ENCODE results near the gene DIO3.
"Not testable (repeated sequence)": the region's sequence is repeated elsewhere in the genome, so short reads cannot be mapped to it uniquely, and the experiment has no call there.

DIO3 gene

DNA sequence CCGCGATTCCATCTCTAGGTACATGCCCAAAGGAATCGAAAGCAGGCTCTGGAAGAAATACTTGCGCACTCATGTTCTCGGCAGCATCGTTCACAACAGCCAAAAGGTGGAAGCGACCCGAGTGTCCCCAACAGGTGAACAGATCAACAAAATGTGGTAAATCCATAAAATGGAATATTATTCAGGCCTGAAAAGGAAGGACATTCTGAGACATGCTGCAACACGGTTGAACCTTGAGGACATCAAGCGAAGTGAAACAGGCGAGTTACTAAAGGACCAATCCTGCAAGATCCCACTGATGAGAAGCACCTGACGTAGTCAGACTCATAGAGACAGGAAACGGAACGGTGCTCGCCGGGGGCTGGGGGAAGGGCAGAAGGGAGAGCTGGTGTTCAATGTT is 17.5 kb upstream of the DIO3 start:
- no peak overlapping the region for H3K27ac ChIP-seq
- no peak for TF ChIP-seq CTCF (conservative IDR thresholded peaks at IDR 0.05)

DNA sequence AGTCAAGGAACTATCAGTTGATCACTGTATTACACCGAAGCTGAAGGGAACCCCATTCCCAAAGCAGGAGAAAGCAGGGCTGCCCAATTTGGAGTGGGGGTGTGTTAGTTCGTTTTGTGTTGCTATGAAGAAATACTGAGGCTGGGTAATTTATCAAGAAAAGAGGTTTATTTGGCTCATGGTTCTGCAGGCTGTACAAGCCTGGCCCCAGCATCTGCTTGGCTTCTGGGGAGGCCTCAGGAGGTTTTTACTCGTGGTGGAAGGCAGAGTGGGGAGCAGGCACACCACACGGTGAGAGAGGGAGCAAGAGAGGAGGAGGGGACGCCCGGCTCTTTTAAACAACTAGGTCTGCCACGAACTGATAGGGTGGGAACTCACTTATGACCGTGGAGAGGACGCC is 16.7 kb upstream of the DIO3 start:
- no peak overlapping the region for H3K27ac ChIP-seq
- no peak for TF ChIP-seq CTCF (conservative IDR thresholded peaks at IDR 0.05)

GRCh38 chr14:101546706-101547105 is 14.6 kb upstream of the DIO3 start:
- H3K27ac ChIP-seq = no peak overlapping the region
- TF ChIP-seq CTCF (conservative IDR thresholded peaks at IDR 0.05) = no peak

DNA sequence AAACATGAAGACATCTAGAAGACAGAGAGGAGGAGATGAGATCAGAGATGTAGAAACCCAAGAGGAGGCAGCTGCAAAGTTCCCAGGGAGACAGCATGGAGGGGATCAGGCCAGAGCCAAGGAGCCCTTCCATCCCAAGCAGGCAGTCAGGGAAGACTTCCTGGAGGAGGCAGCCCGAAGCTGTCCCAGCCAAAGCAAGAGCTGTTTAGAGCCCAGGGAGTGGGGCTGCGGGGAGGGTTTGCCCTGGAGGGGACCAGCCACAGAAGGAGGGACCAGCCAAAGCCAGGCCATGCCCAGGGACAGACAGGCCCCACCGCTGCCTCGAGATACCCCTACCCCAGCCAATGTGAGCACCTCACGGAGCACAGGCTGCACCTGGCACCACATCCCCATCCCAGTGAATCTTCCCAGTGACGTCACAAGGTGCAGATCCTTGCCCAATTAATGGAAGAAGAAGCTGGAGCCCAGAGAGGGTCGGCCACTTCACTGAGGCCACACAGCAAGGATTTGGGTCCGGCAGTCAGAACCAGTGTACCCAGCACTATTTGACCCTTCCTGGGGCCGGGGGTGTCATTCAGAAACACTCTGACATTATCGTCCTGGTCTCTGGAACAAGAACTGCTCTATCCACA is 14.1 kb upstream of the DIO3 start:
- no peak for TF ChIP-seq CTCF (conservative IDR thresholded peaks at IDR 0.05)
- no peak overlapping the region for H3K27ac ChIP-seq

GRCh38 chr14:101547961-101548669 is 13.2 kb upstream of the DIO3 start:
- H3K27ac ChIP-seq = no peak overlapping the region
- no peak for TF ChIP-seq CTCF (conservative IDR thresholded peaks at IDR 0.05)

DNA sequence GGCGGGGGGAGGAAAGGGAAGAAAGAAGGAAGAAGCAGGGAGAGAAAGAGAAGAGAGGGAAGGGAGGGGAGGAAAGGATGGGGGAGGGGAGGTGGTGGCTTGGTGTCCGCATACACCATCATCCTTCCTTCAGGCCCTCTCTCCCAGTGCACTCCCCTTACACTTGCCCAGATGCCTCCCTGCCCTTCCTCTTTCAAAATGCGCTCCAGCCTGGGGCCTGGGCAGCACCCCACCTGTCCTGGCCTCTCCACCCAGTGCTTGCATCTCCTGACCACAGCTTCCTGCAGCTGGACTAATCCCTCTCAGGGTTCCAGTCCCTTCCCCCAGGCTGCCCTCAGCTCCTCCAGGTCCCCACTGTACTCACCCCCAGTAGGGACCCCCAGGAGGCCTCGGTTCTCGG is 12.6 kb upstream of the DIO3 start:
- no peak for TF ChIP-seq CTCF (conservative IDR thresholded peaks at IDR 0.05)
- no peak overlapping the region for H3K27ac ChIP-seq

- TF ChIP-seq CTCF (conservative IDR thresholded peaks at IDR 0.05) = no peak
- H3K27ac ChIP-seq = no peak overlapping the region
Measured at GRCh38 chr14:101549154-101549553, 12.1 kb upstream of the DIO3 start.

DNA sequence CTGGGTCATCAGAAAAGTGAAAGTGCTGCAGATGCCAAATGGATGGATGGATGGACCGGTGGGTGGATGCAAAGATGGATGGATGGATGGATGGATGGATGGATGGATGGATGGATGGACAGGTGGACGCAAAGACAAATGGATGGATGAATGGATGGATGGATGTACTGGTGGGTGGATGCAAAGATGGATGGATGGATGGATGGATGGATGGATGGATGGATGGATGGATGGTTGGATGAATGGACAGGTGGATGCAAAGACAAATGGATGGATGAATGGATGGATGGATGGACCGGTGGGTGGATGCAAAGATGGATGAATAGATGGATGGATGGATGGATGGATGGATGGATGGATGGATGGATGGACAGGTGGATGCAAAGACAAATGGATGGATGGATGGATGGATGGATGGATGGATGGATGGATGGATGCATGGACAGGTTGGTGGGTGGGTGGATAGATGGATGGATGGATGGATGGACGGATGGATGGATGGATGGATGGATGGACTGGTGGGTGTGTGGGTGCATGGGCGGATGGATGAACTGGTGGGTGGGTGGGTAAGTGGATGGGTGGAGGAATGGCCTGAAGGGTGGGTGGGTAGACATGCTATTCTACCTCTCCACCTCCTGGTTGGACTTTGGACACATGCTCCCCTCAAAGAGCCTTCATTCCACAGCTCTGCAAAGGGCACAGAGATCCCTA is 10.9 kb upstream of the DIO3 start:
- not testable (repeated sequence) for H3K27ac ChIP-seq
